Caco-2 (cell line): Measurements from ENCODE around the gene PITPNM3. TPM values are rescaled to one million over a fixed set of nuclear protein-coding genes. Genes with fewer than 3 reads are reported as not detected.
A peak's percentile ranks its signal among the peaks of the same experiment; 100 is the strongest.

ENCODE experiments used
- BruUV-seq: library from RNA; stranded (reverse); fragments of 400-500 nt; replicated peaks from 2 replicates; lab custom pipeline; 2021; lab: Mats Ljungman, UMichigan
- CTCF ChIA-PET: fragments of 300-600 bp; sonication (Branson Sonifier 250); formaldehyde crosslinking; loops from one replicate; lab custom pipeline; 2022; ENCODE audit warnings: antibody characterized with exemption; lab: Charles Lee
- POLR2A ChIA-PET: fragments of 300-600 bp; sonication (Branson Sonifier 250); formaldehyde crosslinking; loops from one replicate; lab custom pipeline; 2022; ENCODE audit warnings: antibody characterized with exemption; lab: Charles Lee
- DNase-seq, 2 experiments: peaks; one replicate each; pipeline versions ENCODE4 v3.0.0 to v3.0.0-alpha.2; 2020 to 2022
- H3K27me3 ChIP-seq: replicated peaks from 2 replicates; pipeline ENCODE4 v1.6.0; 2011; ENCODE audit warnings: low read length; ENCODE audit not compliant: control insufficient read depth, insufficient read depth
- H3K36me3 ChIP-seq: 2 replicates; pipeline ENCODE4 v1.5.1; 2011; ENCODE audit warnings: low read length; ENCODE audit not compliant: control insufficient read depth, insufficient read depth
- H3K4me1 ChIP-seq: fragments of 250-450 bp; sonication (Bioruptor Pico); 2 replicates; pipeline ENCODE4 v1.5.1; 2020; ENCODE audit warnings: mild to moderate bottlenecking
- H3K4me3 ChIP-seq: 2 replicates; pipeline ENCODE4 v1.5.1; 2011; ENCODE audit warnings: low read depth, mild to moderate bottlenecking, control low read depth, low read length
- H3K9me3 ChIP-seq: fragments of 250-450 bp; sonication (Bioruptor Pico); 2 replicates; pipeline ENCODE4 v1.5.1; 2020; ENCODE audit warnings: mild to moderate bottlenecking, moderate library complexity
- H3K27ac Mint-ChIP-seq: one replicate; pipeline ENCODE4 v1.8.0; 2022; ENCODE audit warnings: mixed read lengths; ENCODE audit not compliant: unreplicated experiment
- H3K27me3 Mint-ChIP-seq: one replicate; pipeline ENCODE4 v1.8.0; 2022; ENCODE audit warnings: mixed read lengths; ENCODE audit not compliant: insufficient read depth, unreplicated experiment
- H3K36me3 Mint-ChIP-seq: one replicate; pipeline ENCODE4 v1.8.0; 2022; ENCODE audit warnings: mild to moderate bottlenecking, mixed read lengths; ENCODE audit not compliant: insufficient read depth, unreplicated experiment
- H3K4me1 Mint-ChIP-seq: one replicate; pipeline ENCODE4 v1.8.0; 2022; ENCODE audit warnings: low read depth, mixed read lengths; ENCODE audit not compliant: unreplicated experiment
- H3K4me3 Mint-ChIP-seq: one replicate; pipeline ENCODE4 v1.8.0; 2022; ENCODE audit warnings: mild to moderate bottlenecking, moderate library complexity, mixed read lengths; ENCODE audit not compliant: unreplicated experiment
- H3K9me3 Mint-ChIP-seq: one replicate; pipeline ENCODE4 v1.8.0; 2022; ENCODE audit warnings: mixed read lengths; ENCODE audit not compliant: unreplicated experiment
- intact Hi-C: fragments of 100-400 bp; cut with micrococcal nuclease; formaldehyde crosslinking; loops from one replicate; pipeline ENCODE4 v1.10.0; 2022; ENCODE audit not compliant: unreplicated experiment
- total RNA-seq: library from RNA; stranded (reverse); gene quantifications from 2 replicates; pipeline ENCODE4 v1.2.3, GENCODE V29; 2022
- TF ChIP-seq, protein P1 (sequence below), 2 experiments: fragments of 200-600 bp in 1 of 2; IDR thresholded peaks; 1 replicate in 1 of 2; 2 replicates in 1 of 2; pipeline versions ENCODE4 v1.5.1 to v1.8.0; 2011 to 2022; ENCODE audit warnings: antibody characterized with exemption in 1 of 2, control low read depth in 1 of 2, inconsistent platforms in 1 of 2, low read depth in 1 of 2, low read length in 1 of 2, mild to moderate bottlenecking in 1 of 2, moderate library complexity in 1 of 2; ENCODE audit not compliant: insufficient read depth in 1 of 2, severe bottlenecking in 1 of 2, unreplicated experiment in 1 of 2

Gene PITPNM3
- total RNA-seq, 1 experiment from 2014 or later = 0.50 TPM

- BruUV-seq = no TSS peak
- DNase-seq = no peak
- Histone ChIP-seq H3K4me1 (no peaks in the 10 kb centered on the region), H3K36me3 (no peaks in the 10 kb centered on the region), H3K27me3 (no peaks in the 10 kb centered on the region), H3K9me3 (no peaks in the 10 kb centered on the region), H3K4me3 (no peak overlapping the region)
- intact Hi-C loops = loop anchor here (5.0 kb wide), 2 partner anchors 147 to 837 kb away; no protein-coding TSS in a partner anchor
- no peak overlapping the region for H3K27ac Mint-ChIP-seq
- TF ChIP-seq, protein P1, sequence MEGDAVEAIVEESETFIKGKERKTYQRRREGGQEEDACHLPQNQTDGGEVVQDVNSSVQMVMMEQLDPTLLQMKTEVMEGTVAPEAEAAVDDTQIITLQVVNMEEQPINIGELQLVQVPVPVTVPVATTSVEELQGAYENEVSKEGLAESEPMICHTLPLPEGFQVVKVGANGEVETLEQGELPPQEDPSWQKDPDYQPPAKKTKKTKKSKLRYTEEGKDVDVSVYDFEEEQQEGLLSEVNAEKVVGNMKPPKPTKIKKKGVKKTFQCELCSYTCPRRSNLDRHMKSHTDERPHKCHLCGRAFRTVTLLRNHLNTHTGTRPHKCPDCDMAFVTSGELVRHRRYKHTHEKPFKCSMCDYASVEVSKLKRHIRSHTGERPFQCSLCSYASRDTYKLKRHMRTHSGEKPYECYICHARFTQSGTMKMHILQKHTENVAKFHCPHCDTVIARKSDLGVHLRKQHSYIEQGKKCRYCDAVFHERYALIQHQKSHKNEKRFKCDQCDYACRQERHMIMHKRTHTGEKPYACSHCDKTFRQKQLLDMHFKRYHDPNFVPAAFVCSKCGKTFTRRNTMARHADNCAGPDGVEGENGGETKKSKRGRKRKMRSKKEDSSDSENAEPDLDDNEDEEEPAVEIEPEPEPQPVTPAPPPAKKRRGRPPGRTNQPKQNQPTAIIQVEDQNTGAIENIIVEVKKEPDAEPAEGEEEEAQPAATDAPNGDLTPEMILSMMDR (IDR thresholded peaks at IDR 0.05; ENCODE audit: insufficient read depth in 1 of 2, low read depth in 1 of 2, low read length in 1 of 2, severe bottlenecking in 1 of 2, unreplicated experiment in 1 of 2) = no peak
- H3K27me3 Mint-ChIP-seq = no peaks in the 10 kb centered on the region
- ChIA-PET CTCF (interaction anchor here (0.7 kb wide), 1 partner anchor 437 kb away, joined by 3 read pairs; no protein-coding TSS in a partner anchor), POLR2A (interaction anchor here (0.5 kb wide), 1 partner anchor 14 kb away, joined by 6 read pairs; no protein-coding TSS in a partner anchor)
- H3K36me3 Mint-ChIP-seq = no peaks in the 10 kb centered on the region
- no peak overlapping the region for H3K4me3 Mint-ChIP-seq
- no peaks in the 10 kb centered on the region for H3K4me1 Mint-ChIP-seq
- no peaks in the 10 kb centered on the region for H3K9me3 Mint-ChIP-seq
These were observed 132.4 kb downstream of the PITPNM3 start for GRCh38 chr17:6423931-6424330.

GRCh38 chr17:6422654-6423241 lies 133.6 kb downstream of the PITPNM3 start:
- TF ChIP-seq, protein P1 (IDR thresholded peaks at IDR 0.05; ENCODE audit: insufficient read depth in 1 of 2, low read depth in 1 of 2, low read length in 1 of 2, severe bottlenecking in 1 of 2, unreplicated experiment in 1 of 2) = no peak
- no peaks in the 10 kb centered on the region for H3K4me1 ChIP-seq
- POLR2A ChIA-PET = no interaction called here
- Mint-ChIP-seq H3K27ac (no peak overlapping the region), H3K4me3 (no peak overlapping the region), H3K4me1 (no peaks in the 10 kb centered on the region), H3K9me3 (no peaks in the 10 kb centered on the region), H3K36me3 (no peaks in the 10 kb centered on the region), H3K27me3 (no peaks in the 10 kb centered on the region)
- H3K36me3 ChIP-seq = no peaks in the 10 kb centered on the region
- no peaks in the 10 kb centered on the region for H3K9me3 ChIP-seq
- intact Hi-C loops = loop anchor here (5.0 kb wide), 2 partner anchors 145 to 835 kb away; no protein-coding TSS in a partner anchor
- no TSS peak for BruUV-seq
- H3K4me3 ChIP-seq = no peak overlapping the region
- no peaks in the 10 kb centered on the region for H3K27me3 ChIP-seq
- DNase-seq = no peak
- CTCF ChIA-PET = interaction anchor here (1.0 kb wide), 1 partner anchor 13 kb away, joined by 3 read pairs; no protein-coding TSS in a partner anchor

DNA sequence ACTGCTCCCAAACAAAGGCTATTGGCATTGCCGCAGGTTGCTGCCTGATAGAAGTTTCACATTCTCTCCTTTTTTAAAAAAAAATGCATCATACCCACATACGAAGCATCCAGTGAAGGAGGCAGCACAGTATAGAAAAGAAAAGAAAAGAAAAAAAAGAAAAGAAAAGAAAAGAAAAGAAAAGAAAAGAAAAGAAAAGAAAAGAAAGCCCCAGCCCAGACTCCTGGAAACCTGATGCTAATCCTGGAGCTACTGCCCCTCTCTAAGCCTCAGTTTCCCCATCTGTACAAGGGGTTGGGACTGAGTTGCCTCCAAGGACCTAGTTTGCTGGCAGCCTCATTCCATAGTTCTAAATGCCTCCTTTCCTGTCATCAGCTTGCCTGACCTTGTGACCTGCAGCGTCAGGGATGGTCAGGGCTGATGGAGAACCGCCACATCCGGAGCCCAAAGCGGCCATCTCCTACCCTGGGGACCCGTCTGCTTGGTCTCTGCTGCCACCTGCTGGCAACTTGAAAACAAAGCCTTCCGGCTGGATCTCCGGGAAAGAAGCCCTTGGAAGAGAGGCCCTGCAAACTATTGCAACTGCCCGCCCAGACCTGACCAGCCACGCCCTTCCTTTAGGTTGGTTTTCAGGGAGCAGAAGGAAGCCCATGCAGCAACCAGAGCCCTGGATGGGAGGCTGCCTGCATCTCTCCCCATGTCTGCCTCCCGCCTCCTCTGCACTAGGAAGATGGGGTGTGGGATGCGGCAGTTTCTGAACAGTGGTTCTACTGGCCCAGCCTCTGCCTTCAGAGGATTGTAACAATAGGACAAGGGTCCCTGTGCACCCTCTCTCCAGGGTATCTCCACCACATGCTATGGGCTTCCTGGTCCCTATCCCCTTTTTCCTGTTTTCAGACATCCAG lies 134.4 kb downstream of the PITPNM3 start:
- TF ChIP-seq, protein P1 (IDR thresholded peaks at IDR 0.05; ENCODE audit: insufficient read depth in 1 of 2, low read depth in 1 of 2, low read length in 1 of 2, severe bottlenecking in 1 of 2, unreplicated experiment in 1 of 2) = peak; percentile 59 to 64
- peak; percentile 68 to 71 for DNase-seq
- H3K4me1 ChIP-seq = no peaks in the 10 kb centered on the region
- no peaks in the 10 kb centered on the region for H3K27me3 Mint-ChIP-seq
- ChIA-PET POLR2A (no interaction called here), CTCF (interaction anchor here (0.7 to 1.0 kb wide), 2 partner anchors 14 to 830 kb away, joined by 3 read pairs; no protein-coding TSS in a partner anchor)
- no peaks in the 10 kb centered on the region for H3K36me3 ChIP-seq
- no peaks in the 10 kb centered on the region for H3K4me1 Mint-ChIP-seq
- intact Hi-C loops = loop anchor here (5.0 kb wide), 2 partner anchors 145 to 835 kb away; no protein-coding TSS in a partner anchor
- H3K4me3 ChIP-seq = no peak overlapping the region
- no peaks in the 10 kb centered on the region for H3K9me3 Mint-ChIP-seq
- H3K9me3 ChIP-seq = no peaks in the 10 kb centered on the region
- no TSS peak for BruUV-seq
- H3K27ac Mint-ChIP-seq = no peak overlapping the region
- H3K27me3 ChIP-seq = no peaks in the 10 kb centered on the region
- no peaks in the 10 kb centered on the region for H3K36me3 Mint-ChIP-seq
- H3K4me3 Mint-ChIP-seq = no peak overlapping the region
